HG02588 (cell line): Measurements from ENCODE around the gene LBH.
A peak's percentile ranks its signal among the peaks of the same experiment; 100 is the strongest.

Experiments
- ATAC-seq: cut with Tn5 transposase; IDR thresholded peaks from one replicate; pipeline ENCODE4 v1.9.1; 2021; ENCODE audit warnings: mild to moderate bottlenecking, moderate library complexity; ENCODE audit not compliant: unreplicated experiment

The LBH gene

GRCh38 chr2:30231212-30231995 is at the start of gene LBH:
Gene LBH (plus strand): TSS chr2:30231534. CDS start chr2:30231739, 205 bp downstream.
- peak; percentile 52 for ATAC-seq

GRCh38 chr2:30184035-30184434 is 47.3 kb upstream of the LBH start:
- ATAC-seq: no peak

GRCh38 chr2:30185178-30185577 is 46.2 kb upstream of the LBH start:
- ATAC-seq: no peak

GRCh38 chr2:30188292-30188691 is 43.0 kb upstream of the LBH start:
- ATAC-seq: no peak

GRCh38 chr2:30190637-30191036 is 40.7 kb upstream of the LBH start:
- no peak for ATAC-seq

GRCh38 chr2:30191107-30191506 is 40.2 kb upstream of the LBH start:
- no peak for ATAC-seq

- no peak for ATAC-seq
Measured at GRCh38 chr2:30191819-30192271, 39.5 kb upstream of the LBH start.

GRCh38 chr2:30192314-30192713 is 39.0 kb upstream of the LBH start:
- ATAC-seq: no peak

- ATAC-seq: no peak
Measured at GRCh38 chr2:30193104-30193681, 38.1 kb upstream of the LBH start.

- no peak for ATAC-seq
Measured at GRCh38 chr2:30194421-30194820, 36.9 kb upstream of the LBH start.

GRCh38 chr2:30195016-30195415 is 36.3 kb upstream of the LBH start:
- no peak for ATAC-seq

- ATAC-seq: no peak
Measured at GRCh38 chr2:30197570-30198192, 33.7 kb upstream of the LBH start.

GRCh38 chr2:30201990-30202389 is 29.3 kb upstream of the LBH start:
- ATAC-seq: no peak

- no peak for ATAC-seq
Measured at GRCh38 chr2:30203156-30203555, 28.2 kb upstream of the LBH start.

GRCh38 chr2:30204281-30204680 is 27.1 kb upstream of the LBH start:
- ATAC-seq: no peak

- ATAC-seq: no peak
Measured at GRCh38 chr2:30205456-30205855, 25.9 kb upstream of the LBH start.

GRCh38 chr2:30206461-30207430 is 24.6 kb upstream of the LBH start:
- no peak for ATAC-seq

GRCh38 chr2:30208453-30208852 is 22.9 kb upstream of the LBH start:
- no peak for ATAC-seq

GRCh38 chr2:30209227-30209626 is 22.1 kb upstream of the LBH start:
- no peak for ATAC-seq

- no peak for ATAC-seq
Measured at GRCh38 chr2:30213326-30213725, 18.0 kb upstream of the LBH start.

- no peak for ATAC-seq
Measured at GRCh38 chr2:30213907-30214463, 17.3 kb upstream of the LBH start.
